Measurements from ENCODE around the gene OLFML1.

- no peak for TF ChIP-seq ZNF146 (tag by site-specific recombination; IDR thresholded peaks at IDR 0.05)
- no peak for TF ChIP-seq ZNF558 (tag by site-specific recombination; IDR thresholded peaks at IDR 0.05)
- TF ChIP-seq, protein P1, sequence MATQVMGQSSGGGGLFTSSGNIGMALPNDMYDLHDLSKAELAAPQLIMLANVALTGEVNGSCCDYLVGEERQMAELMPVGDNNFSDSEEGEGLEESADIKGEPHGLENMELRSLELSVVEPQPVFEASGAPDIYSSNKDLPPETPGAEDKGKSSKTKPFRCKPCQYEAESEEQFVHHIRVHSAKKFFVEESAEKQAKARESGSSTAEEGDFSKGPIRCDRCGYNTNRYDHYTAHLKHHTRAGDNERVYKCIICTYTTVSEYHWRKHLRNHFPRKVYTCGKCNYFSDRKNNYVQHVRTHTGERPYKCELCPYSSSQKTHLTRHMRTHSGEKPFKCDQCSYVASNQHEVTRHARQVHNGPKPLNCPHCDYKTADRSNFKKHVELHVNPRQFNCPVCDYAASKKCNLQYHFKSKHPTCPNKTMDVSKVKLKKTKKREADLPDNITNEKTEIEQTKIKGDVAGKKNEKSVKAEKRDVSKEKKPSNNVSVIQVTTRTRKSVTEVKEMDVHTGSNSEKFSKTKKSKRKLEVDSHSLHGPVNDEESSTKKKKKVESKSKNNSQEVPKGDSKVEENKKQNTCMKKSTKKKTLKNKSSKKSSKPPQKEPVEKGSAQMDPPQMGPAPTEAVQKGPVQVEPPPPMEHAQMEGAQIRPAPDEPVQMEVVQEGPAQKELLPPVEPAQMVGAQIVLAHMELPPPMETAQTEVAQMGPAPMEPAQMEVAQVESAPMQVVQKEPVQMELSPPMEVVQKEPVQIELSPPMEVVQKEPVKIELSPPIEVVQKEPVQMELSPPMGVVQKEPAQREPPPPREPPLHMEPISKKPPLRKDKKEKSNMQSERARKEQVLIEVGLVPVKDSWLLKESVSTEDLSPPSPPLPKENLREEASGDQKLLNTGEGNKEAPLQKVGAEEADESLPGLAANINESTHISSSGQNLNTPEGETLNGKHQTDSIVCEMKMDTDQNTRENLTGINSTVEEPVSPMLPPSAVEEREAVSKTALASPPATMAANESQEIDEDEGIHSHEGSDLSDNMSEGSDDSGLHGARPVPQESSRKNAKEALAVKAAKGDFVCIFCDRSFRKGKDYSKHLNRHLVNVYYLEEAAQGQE (tag by site-specific recombination; IDR thresholded peaks at IDR 0.05), result no peak
- TF ChIP-seq TCF7L2 (IDR thresholded peaks at IDR 0.05; ENCODE audit: borderline replicate concordance, low read depth, low read length), result no peak
- no peak for TF ChIP-seq ZNF404 (tag by site-specific recombination; IDR thresholded peaks at IDR 0.05)
- TF ChIP-seq, protein P2, sequence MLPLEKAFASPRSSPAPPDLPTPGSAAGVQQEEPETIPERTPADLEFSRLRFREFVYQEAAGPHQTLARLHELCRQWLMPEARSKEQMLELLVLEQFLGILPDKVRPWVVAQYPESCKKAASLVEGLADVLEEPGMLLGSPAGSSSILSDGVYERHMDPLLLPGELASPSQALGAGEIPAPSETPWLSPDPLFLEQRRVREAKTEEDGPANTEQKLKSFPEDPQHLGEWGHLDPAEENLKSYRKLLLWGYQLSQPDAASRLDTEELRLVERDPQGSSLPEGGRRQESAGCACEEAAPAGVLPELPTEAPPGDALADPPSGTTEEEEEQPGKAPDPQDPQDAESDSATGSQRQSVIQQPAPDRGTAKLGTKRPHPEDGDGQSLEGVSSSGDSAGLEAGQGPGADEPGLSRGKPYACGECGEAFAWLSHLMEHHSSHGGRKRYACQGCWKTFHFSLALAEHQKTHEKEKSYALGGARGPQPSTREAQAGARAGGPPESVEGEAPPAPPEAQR (tag by site-specific recombination; IDR thresholded peaks at IDR 0.05), result no peak
- no peak for TF ChIP-seq ZNF114 (tag by site-specific recombination; IDR thresholded peaks at IDR 0.05)
- no peak for TF ChIP-seq CTCF (tag by site-specific recombination; IDR thresholded peaks at IDR 0.05)
- no peak for TF ChIP-seq ZNF416 (tag by site-specific recombination; IDR thresholded peaks at IDR 0.05)
- TF ChIP-seq ZNF10 (tag by site-specific recombination; IDR thresholded peaks at IDR 0.05), result no peak
- no peak for TF ChIP-seq HOXA7 (CRISPR knock-in tag; IDR thresholded peaks at IDR 0.05; ENCODE audit: borderline replicate concordance)
- TF ChIP-seq ZNF660 (tag by site-specific recombination; IDR thresholded peaks at IDR 0.05), result no peak
- no peak for TF ChIP-seq ZNF266 (tag by site-specific recombination; IDR thresholded peaks at IDR 0.05; ENCODE audit: low read depth)
These were observed 15.9 kb upstream of the OLFML1 start for GRCh38 chr11:7469351-7469865.

Measured in HEK293 (cell line).